PFSK-1 (cell line): ENCODE data around the gene KAZN.

Experiments used
- FOXP2 ChIP-seq: optimal IDR thresholded peaks from 2 replicates; pipeline ENCODE3; 2011; ENCODE audit warnings: borderline replicate concordance, control low read depth, inconsistent platforms; ENCODE audit not compliant: insufficient read depth; ENCODE audit errors: extremely low read length, extremely low read depth
- POLR2AphosphoS5 ChIP-seq: IDR thresholded peaks from 2 replicates; pipeline ENCODE4 v1.6.1; 2012; ENCODE audit warnings: low read depth, mild to moderate bottlenecking, control low read depth, low read length, moderate library complexity
- SIN3A ChIP-seq: IDR thresholded peaks from 2 replicates; pipeline ENCODE4 v1.6.1; 2012; ENCODE audit warnings: mild to moderate bottlenecking, low read length, moderate library complexity, borderline replicate concordance; ENCODE audit not compliant: insufficient read depth
- TAF1 ChIP-seq: IDR thresholded peaks from 2 replicates; pipeline ENCODE4 v1.6.1; 2012; ENCODE audit warnings: low read length, control low read depth, borderline replicate concordance; ENCODE audit not compliant: insufficient read depth
- TF ChIP-seq, protein P1 (sequence below), 2 experiments: IDR thresholded peaks; 2 replicates each; pipeline versions ENCODE4 v1.6.1 to v1.8.0; 2011 to 2012; ENCODE audit warnings: low read depth in 2 of 2, low read length in 2 of 2, control low read depth in 1 of 2, inconsistent platforms in 1 of 2, mild to moderate bottlenecking in 1 of 2, moderate library complexity in 1 of 2; ENCODE audit not compliant: insufficient read depth in 1 of 2

KAZN gene

DNA sequence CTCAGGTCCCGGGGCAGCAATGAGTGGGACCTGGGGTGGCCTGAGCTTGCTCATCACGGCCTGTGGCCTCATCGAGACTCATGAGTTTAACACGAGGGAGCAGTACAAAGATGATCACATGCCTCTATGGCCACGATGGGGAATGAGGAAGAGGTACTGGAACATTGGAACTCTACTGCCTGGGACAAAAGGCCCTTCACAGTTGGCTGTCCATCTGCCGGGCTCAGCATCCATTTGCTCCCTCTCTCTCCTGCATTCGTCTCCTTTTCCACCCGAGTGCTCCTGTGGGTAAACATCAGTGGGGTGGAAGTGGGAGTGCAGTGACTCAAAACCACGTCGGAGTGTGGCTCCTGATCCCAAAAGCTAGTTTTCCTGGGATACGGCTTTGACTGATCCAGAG, 124.9 kb downstream of the KAZN start:
- no peak for TF ChIP-seq SIN3A
- TF ChIP-seq FOXP2, result no peak
- TF ChIP-seq, protein P1, sequence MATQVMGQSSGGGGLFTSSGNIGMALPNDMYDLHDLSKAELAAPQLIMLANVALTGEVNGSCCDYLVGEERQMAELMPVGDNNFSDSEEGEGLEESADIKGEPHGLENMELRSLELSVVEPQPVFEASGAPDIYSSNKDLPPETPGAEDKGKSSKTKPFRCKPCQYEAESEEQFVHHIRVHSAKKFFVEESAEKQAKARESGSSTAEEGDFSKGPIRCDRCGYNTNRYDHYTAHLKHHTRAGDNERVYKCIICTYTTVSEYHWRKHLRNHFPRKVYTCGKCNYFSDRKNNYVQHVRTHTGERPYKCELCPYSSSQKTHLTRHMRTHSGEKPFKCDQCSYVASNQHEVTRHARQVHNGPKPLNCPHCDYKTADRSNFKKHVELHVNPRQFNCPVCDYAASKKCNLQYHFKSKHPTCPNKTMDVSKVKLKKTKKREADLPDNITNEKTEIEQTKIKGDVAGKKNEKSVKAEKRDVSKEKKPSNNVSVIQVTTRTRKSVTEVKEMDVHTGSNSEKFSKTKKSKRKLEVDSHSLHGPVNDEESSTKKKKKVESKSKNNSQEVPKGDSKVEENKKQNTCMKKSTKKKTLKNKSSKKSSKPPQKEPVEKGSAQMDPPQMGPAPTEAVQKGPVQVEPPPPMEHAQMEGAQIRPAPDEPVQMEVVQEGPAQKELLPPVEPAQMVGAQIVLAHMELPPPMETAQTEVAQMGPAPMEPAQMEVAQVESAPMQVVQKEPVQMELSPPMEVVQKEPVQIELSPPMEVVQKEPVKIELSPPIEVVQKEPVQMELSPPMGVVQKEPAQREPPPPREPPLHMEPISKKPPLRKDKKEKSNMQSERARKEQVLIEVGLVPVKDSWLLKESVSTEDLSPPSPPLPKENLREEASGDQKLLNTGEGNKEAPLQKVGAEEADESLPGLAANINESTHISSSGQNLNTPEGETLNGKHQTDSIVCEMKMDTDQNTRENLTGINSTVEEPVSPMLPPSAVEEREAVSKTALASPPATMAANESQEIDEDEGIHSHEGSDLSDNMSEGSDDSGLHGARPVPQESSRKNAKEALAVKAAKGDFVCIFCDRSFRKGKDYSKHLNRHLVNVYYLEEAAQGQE (IDR thresholded peaks at IDR 0.05; ENCODE audit: insufficient read depth in 1 of 2, low read depth in 2 of 2, low read length in 2 of 2), result no peak
- TF ChIP-seq TAF1, result no peak
- TF ChIP-seq POLR2AphosphoS5, result no peak

GRCh38 chr1:14724246-14724645, 125.8 kb downstream of the KAZN start:
- no peak for TF ChIP-seq SIN3A
- no peak for TF ChIP-seq FOXP2
- TF ChIP-seq, protein P1 (IDR thresholded peaks at IDR 0.05; ENCODE audit: insufficient read depth in 1 of 2, low read depth in 2 of 2, low read length in 2 of 2), result no peak
- no peak for TF ChIP-seq POLR2AphosphoS5
- no peak for TF ChIP-seq TAF1

- TF ChIP-seq POLR2AphosphoS5 (no peak), SIN3A (no peak), TAF1 (no peak), FOXP2 (no peak)
- TF ChIP-seq, protein P1 (IDR thresholded peaks at IDR 0.05; ENCODE audit: insufficient read depth in 1 of 2, low read depth in 2 of 2, low read length in 2 of 2), result no peak
Measured at GRCh38 chr1:14724678-14725077, 126.2 kb downstream of the KAZN start.

DNA sequence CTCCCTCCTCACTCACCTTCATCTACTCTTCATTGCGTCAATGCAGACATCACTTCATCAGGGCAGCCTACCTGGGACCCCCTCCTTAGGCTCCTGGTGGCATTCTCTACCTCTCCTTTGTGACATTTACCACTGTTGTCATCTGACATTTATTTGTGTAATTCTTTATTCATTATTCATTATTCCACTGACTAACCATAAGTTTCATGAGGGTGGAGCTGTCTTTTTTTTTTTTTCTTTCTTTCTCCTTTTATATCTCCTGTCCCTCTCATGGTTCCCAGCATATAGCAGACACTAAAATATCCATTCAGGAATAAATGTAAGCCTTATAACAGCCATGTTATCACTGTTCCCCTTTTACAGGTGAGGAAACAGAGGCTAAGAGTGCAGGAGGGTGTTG, 126.8 kb downstream of the KAZN start:
- TF ChIP-seq TAF1, result no peak
- TF ChIP-seq FOXP2, result no peak

DNA sequence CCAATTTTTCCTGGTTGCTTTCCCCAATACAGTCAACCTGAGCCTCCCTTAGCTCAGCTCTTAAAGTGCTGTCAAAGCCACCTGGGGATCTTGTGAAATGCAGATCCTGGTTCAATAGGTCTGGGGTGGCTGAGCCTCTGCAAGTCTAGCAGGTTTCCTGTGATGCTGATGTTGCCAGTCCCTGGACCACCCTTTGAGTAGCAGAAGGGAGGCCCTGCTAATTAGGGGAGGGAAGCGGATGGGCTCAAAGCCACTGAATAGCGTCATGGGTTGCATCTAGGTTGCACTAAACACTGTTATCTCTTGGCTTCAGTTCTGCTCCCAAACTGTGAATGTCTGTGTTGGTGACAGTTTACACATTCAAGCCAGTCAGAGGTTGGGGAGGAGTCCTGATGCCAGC, 127.2 kb downstream of the KAZN start:
- TF ChIP-seq POLR2AphosphoS5, result no peak
- no peak for TF ChIP-seq SIN3A
- no peak for TF ChIP-seq TAF1
- TF ChIP-seq, protein P1 (IDR thresholded peaks at IDR 0.05; ENCODE audit: insufficient read depth in 1 of 2, low read depth in 2 of 2, low read length in 2 of 2), result no peak
- no peak for TF ChIP-seq FOXP2
